Kasumi-1 (cell line): Measurements from ENCODE around the gene SDHD.
"Not testable (repeated sequence)": the region's sequence is repeated elsewhere in the genome, so short reads cannot be mapped to it uniquely, and the experiment has no call there.

Experiments
- DNase-seq, 2 experiments: peaks; one replicate each; lab custom pipeline; 2025; lab: John Stamatoyannopoulos, UW

The SDHD gene

GRCh38 chr11:112086422-112087191 is at the start of gene SDHD, which contains the start of gene TIMM8B:
SDHD (plus strand) TSS chr11:112086873; CDS start chr11:112086908, 35 bp downstream.
TIMM8B (minus strand) TSS chr11:112086756; CDS start chr11:112086723, 33 bp downstream.
- peak; percentile 97 to 98 for DNase-seq

- DNase-seq: no peak
Measured at GRCh38 chr11:112037527-112037926, 49.1 kb upstream of the SDHD start.

GRCh38 chr11:112042161-112042960 is 44.3 kb upstream of the SDHD start:
- DNase-seq: peak; percentile 71 to 72

- no peak for DNase-seq
Measured at GRCh38 chr11:112042961-112043304, 43.7 kb upstream of the SDHD start.

- DNase-seq: no peak
Measured at GRCh38 chr11:112044961-112045360, 41.7 kb upstream of the SDHD start.

- not testable (repeated sequence) for DNase-seq
Measured at GRCh38 chr11:112046647-112047046, 40.0 kb upstream of the SDHD start.

- not testable (repeated sequence) for DNase-seq
Measured at GRCh38 chr11:112048256-112048655, 38.4 kb upstream of the SDHD start.

GRCh38 chr11:112049777-112050176 is 36.9 kb upstream of the SDHD start:
- DNase-seq: no peak

- no peak for DNase-seq
Measured at GRCh38 chr11:112050721-112051120, 36.0 kb upstream of the SDHD start.

- no peak for DNase-seq
Measured at GRCh38 chr11:112051768-112052167, 34.9 kb upstream of the SDHD start.

GRCh38 chr11:112057170-112057569 is 29.5 kb upstream of the SDHD start:
- no peak for DNase-seq

GRCh38 chr11:112058103-112058502 is 28.6 kb upstream of the SDHD start:
- no peak for DNase-seq

GRCh38 chr11:112062923-112063322 is 23.8 kb upstream of the SDHD start:
- no peak for DNase-seq

GRCh38 chr11:112073941-112074811 is 12.5 kb upstream of the SDHD start, which contains the start of the genes NKAPD1 and PIH1D2:
NKAPD1 (plus strand) TSS chr11:112074299; CDS start chr11:112075575, 1,276 bp downstream.
PIH1D2 (minus strand) TSS chr11:112074017; CDS start chr11:112073174, 843 bp downstream.
- DNase-seq: peak; percentile 89 to 96

- DNase-seq: no peak
Measured at GRCh38 chr11:112082729-112083128, 3.9 kb upstream of the SDHD start.

GRCh38 chr11:112085822-112086421 is 751 bp upstream of the SDHD start:
- DNase-seq: peak; percentile 43 to 49

- DNase-seq: no peak
Measured at GRCh38 chr11:112087212-112087611, 539 bp downstream of the SDHD start.

- not testable (repeated sequence) for DNase-seq
Measured at GRCh38 chr11:112095302-112095701, 8.6 kb downstream of the SDHD start.

GRCh38 chr11:112096194-112096593 is 9.5 kb downstream of the SDHD start:
- DNase-seq: no peak

GRCh38 chr11:112097734-112098528 is 11.3 kb downstream of the SDHD start:
- no peak for DNase-seq

- DNase-seq: no peak
Measured at GRCh38 chr11:112100462-112100861, 13.8 kb downstream of the SDHD start.
